Small intestine (tissue), 7 donors: ENCODE results near the gene C10orf62. TPM values are rescaled to one million over a fixed set of nuclear protein-coding genes. Genes with fewer than 3 reads are reported as not detected.
A peak's percentile ranks its signal among the peaks of the same experiment; 100 is the strongest.
"Not testable (repeated sequence)": the region's sequence is repeated elsewhere in the genome, so short reads cannot be mapped to it uniquely, and the experiment has no call there.

ENCODE experiments used
- DNase-seq, 2 donors: peaks; one replicate each; pipeline versions ENCODE4 v3.0.0 to v3.0.0-alpha.2; 2013
- FAIRE-seq: peaks from 2 replicates; lab custom pipeline; 2012; peaks lifted over from hg19 to GRCh38; lab: Jason Lieb, UNC
- H3K27ac ChIP-seq, 3 donors: one replicate each; pipeline ENCODE4 v1.5.1; 2013; ENCODE audit warnings: low read length in 2 of 3, mild to moderate bottlenecking in 2 of 3, control low read depth in 1 of 3, inconsistent platforms in 1 of 3, low read depth in 1 of 3, moderate library complexity in 1 of 3
- H3K27me3 ChIP-seq, 3 donors: one replicate each; pipeline ENCODE4 v1.6.1; 2013; ENCODE audit warnings: low read length in 3 of 3, inconsistent platforms in 1 of 3; ENCODE audit not compliant: control insufficient read depth in 3 of 3, insufficient read depth in 3 of 3
- H3K36me3 ChIP-seq, 3 donors: one replicate each; pipeline ENCODE4 v1.6.1; 2013; ENCODE audit warnings: low read length in 3 of 3, inconsistent platforms in 1 of 3, low read depth in 1 of 3, mild to moderate bottlenecking in 1 of 3, moderate library complexity in 1 of 3; ENCODE audit not compliant: control insufficient read depth in 3 of 3, insufficient read depth in 2 of 3
- H3K4me1 ChIP-seq, 3 donors: one replicate each; pipeline ENCODE4 v1.6.1; 2013; ENCODE audit warnings: low read length in 2 of 3, inconsistent platforms in 1 of 3, low read depth in 1 of 3, mild to moderate bottlenecking in 1 of 3, moderate library complexity in 1 of 3; ENCODE audit not compliant: control insufficient read depth in 3 of 3, insufficient read depth in 2 of 3
- H3K4me3 ChIP-seq, 3 donors: one replicate each; pipeline ENCODE4 v1.5.1; 2013; ENCODE audit warnings: low read length in 3 of 3, control low read depth in 1 of 3, inconsistent platforms in 1 of 3, low read depth in 1 of 3, mild to moderate bottlenecking in 1 of 3, moderate library complexity in 1 of 3
- H3K9me3 ChIP-seq, 2 donors: one replicate each; pipeline ENCODE4 v1.6.1; 2013; ENCODE audit warnings: low read depth in 1 of 2, low read length in 1 of 2; ENCODE audit not compliant: control insufficient read depth in 2 of 2, insufficient read depth in 1 of 2
- WGBS, 3 donors: extraction: QIAGEN DNeasy Blood & Tissue Kit; methylation state at CpG; one replicate each; pipeline ENCODE4 v1.1.7; 2013; 5-methylcytosine and 5-hydroxymethylcytosine counted together
- polyA plus RNA-seq, 4 donors: library from polyadenylated mRNA; stranded (reverse) in 3 of 4; unstranded in 1 of 4; fragments of 200-250 nt in 3 of 4; fragments of 120-200 nt in 1 of 4; gene quantifications; one replicate each; pipeline versions ENCODE4 v1.2.1 to v1.2.3, GENCODE V29; 2013
- donor health status: healthy with polysubstance abuse.
- donor health status: control.
- donor health status: control.
- donor health status: Bipolar disorder and iron deficiency.
- donor health status: healthy.

The C10orf62 gene
- polyA plus RNA-seq, 4 donors = 0.41 TPM; not detected in 3

GRCh38 chr10:97571622-97572021 is 17.9 kb upstream of the C10orf62 start:
- FAIRE-seq (no peak), DNase-seq (peak; percentile 33 to 50)
- H3K36me3 ChIP-seq = peaks cover 0 to 20% (median 0%) of the 10 kb centered on the region in 3 donors
- H3K27ac ChIP-seq = no peak overlapping the region
- no peaks in the 10 kb centered on the region for H3K27me3 ChIP-seq
- H3K4me1 ChIP-seq = peaks cover 0 to 11% (median 0%) of the 10 kb centered on the region in 3 donors
- 57 to 81% (median 57%) methylated on average over 3 of the region's 3 CpGs for WGBS, 3 donors
- H3K9me3 ChIP-seq = no peaks in the 10 kb centered on the region
- no peak overlapping the region for H3K4me3 ChIP-seq

- FAIRE-seq = no peak
Observed at GRCh38 chr10:97572214-97572989, 17.1 kb upstream of the C10orf62 start, which contains the start of gene ANKRD2. Gene ANKRD2 (plus strand): TSS chr10:97572779. CDS start chr10:97572789, 10 bp downstream.

DNA sequence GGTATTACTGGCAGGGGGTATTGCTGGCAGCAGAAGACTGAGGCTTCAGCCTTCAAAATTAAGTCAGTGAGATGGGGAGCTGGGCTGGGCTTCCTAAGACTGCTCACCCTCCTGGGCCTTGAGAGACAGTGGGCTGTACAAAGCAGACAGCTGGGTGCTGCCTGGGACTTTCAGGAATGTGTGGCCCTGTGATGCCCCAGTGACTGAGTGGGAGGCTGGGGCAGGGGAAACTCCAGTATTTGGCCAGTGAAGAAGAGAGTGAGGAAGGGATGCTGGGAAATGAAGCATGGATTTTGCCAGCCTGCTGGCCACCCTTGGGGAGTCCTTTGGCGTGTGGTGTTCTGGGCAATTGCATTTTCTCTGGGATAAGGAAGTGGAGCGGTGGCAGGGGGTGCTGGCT is 16.5 kb upstream of the C10orf62 start:
- Histone ChIP-seq H3K9me3 (no peaks in the 10 kb centered on the region), H3K27me3 (peaks cover 0 to 8% (median 0%) of the 10 kb centered on the region in 3 donors), H3K36me3 (peaks cover 0 to 17% (median 0%) of the 10 kb centered on the region in 3 donors), H3K27ac (no peak overlapping the region), H3K4me1 (peaks cover 0 to 11% (median 0%) of the 10 kb centered on the region in 3 donors), H3K4me3 (no peak overlapping the region)
- no peak for FAIRE-seq
- no peak for DNase-seq
- 95 to 100% (median 100%) methylated on average over 2 of the region's 2 CpGs for WGBS, 3 donors

More at GRCh38 chr10:97572214-97572989, 17.1 kb upstream of the C10orf62 start, which contains the start of gene ANKRD2:
- H3K27ac ChIP-seq = no peak within 1 kb of the TSS
- H3K4me1 ChIP-seq = peaks cover 0 to 11% (median 0%) of the 10 kb centered on the region in 3 donors
- H3K36me3 ChIP-seq = peaks cover 0 to 20% (median 0%) of the 10 kb centered on the region in 3 donors
- no peak within 1 kb of the TSS for H3K4me3 ChIP-seq
- DNase-seq = peak; percentile 79 to 83
- peaks cover 0 to 1% (median 0%) of the 10 kb centered on the region in 3 donors for H3K27me3 ChIP-seq
- WGBS, 3 donors = 63 to 70% (median 65%) methylated on average over 16 of the region's 16 CpGs
- H3K9me3 ChIP-seq = no peaks in the 10 kb centered on the region

- no peak for FAIRE-seq
- H3K4me1 ChIP-seq = peaks cover 0 to 11% (median 0%) of the 10 kb centered on the region in 3 donors
- H3K36me3 ChIP-seq = peaks cover 0 to 16% (median 0%) of the 10 kb centered on the region in 3 donors
- no peaks in the 10 kb centered on the region for H3K9me3 ChIP-seq
- H3K4me3 ChIP-seq = no peak overlapping the region
- H3K27me3 ChIP-seq = peaks cover 0 to 14% (median 0%) of the 10 kb centered on the region in 3 donors
- no peak overlapping the region for H3K27ac ChIP-seq
- 60 to 72% (median 66%) methylated on average over 2 of the region's 2 CpGs for WGBS, 3 donors
- no peak for DNase-seq
Observed at GRCh38 chr10:97573672-97574071, 15.8 kb upstream of the C10orf62 start.

DNA sequence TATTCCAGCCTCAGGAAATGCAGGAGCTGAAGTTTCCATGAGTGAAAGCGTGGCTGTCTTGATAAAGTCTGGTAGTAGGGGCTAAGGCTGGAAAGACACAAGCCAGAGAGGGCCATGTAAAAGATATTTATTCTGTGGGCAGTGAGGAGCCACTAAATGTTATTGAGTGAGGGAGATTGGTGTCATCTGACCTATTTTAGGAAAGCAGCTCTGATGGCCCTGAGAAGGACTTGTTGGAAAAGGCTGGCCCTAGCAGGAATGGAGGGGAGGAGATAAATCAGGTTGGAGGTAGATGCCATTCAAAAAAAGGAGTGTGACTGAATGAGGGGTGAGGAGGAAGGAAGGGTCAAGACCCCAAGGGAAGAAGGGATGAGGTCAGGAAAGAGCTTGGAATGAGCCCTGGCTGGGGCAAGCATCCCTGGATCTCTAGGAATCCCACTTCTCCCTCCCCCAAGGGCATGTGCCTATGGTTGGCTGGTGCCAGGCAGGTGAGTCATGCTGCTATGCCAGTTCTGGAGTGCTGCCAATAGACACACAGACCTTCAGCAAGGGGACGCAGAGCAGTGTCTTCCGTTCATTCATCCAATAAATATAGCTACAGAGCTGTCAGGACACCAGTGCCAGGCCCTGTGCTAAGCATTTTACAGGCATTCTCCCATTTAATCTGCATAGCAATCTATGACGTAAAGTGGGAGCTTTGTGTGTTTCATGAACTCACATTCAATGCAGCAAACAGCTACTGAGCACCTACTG is 15.0 kb upstream of the C10orf62 start:
- H3K36me3 ChIP-seq = peaks cover 0 to 13% (median 0%) of the 10 kb centered on the region in 3 donors
- peaks cover 0 to 14% (median 0%) of the 10 kb centered on the region in 3 donors for H3K27me3 ChIP-seq
- no peak for FAIRE-seq
- H3K4me1 ChIP-seq = peaks cover 0 to 11% (median 0%) of the 10 kb centered on the region in 3 donors
- H3K9me3 ChIP-seq = no peaks in the 10 kb centered on the region
- no peak overlapping the region for H3K27ac ChIP-seq
- WGBS, 3 donors = 35 to 61% (median 41%) methylated on average over 4 of the region's 4 CpGs
- H3K4me3 ChIP-seq = no peak overlapping the region
- DNase-seq = peak in 1 of 2 donors; percentile 85

DNA sequence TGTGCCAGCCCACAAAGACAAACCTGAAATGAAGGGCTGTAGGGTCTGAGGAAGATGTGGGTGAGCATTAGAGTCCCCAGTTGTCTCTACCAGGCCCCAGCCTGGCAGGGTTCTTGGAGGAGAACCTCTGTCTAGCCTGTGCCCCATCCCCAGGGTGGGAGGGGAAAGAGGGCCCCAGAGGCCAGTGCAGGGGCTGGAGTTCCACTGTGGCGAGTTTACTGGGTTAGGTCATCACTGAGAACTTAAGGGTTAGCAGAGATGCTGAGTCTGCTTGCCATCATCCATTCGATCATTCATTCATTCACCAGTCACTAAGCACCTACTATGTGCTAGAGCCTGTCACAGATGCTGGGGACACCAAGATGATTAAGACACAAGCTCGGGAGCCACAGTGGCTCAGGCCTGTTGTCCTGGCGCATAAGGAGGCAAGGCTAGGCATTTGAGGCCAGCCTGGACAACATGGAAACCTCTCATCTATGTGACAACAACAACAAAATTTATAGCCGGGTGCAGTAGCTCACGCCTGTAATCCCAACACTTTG is 14.3 kb upstream of the C10orf62 start:
- WGBS, 3 donors = 72 to 84% (median 76%) methylated on average over 6 of the region's 6 CpGs
- DNase-seq (peak in 1 of 2 donors; percentile 27), FAIRE-seq (no peak)
- H3K9me3 ChIP-seq = no peaks in the 10 kb centered on the region
- H3K4me1 ChIP-seq = peaks cover 0 to 11% (median 0%) of the 10 kb centered on the region in 3 donors
- no peak overlapping the region for H3K27ac ChIP-seq
- peaks cover 0 to 14% (median 0%) of the 10 kb centered on the region in 3 donors for H3K27me3 ChIP-seq
- H3K36me3 ChIP-seq = peaks cover 0 to 10% (median 0%) of the 10 kb centered on the region in 3 donors
- no peak overlapping the region for H3K4me3 ChIP-seq

DNA sequence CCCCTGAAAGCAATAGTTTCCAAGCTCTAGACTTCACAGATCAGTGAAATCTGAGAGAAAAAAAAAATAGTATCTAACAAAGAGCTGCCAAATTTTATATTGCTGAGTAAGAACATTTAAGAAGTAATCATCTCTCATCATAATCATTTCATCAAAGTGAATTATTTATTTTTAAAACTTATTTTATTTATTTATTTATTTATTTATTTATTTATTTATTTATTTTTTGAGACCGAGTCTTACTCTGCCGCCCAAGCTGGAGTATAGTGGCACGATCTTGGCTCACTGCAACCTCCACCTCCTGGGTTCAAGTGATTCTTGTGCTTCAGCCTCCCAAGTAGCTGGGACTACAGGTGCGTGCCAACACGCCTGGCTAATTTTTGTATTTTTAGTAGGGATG is 13.0 kb upstream of the C10orf62 start:
- H3K4me3 ChIP-seq, FAIRE-seq, H3K27ac ChIP-seq, H3K36me3 ChIP-seq, DNase-seq, H3K9me3 ChIP-seq, H3K4me1 ChIP-seq: not testable (repeated sequence)
- 61 to 72% (median 67%) methylated on average over 5 of the region's 5 CpGs for WGBS, 3 donors
- peaks cover 0 to 14% (median 0%) of the 10 kb centered on the region in 3 donors for H3K27me3 ChIP-seq

GRCh38 chr10:97577701-97578100 is 11.8 kb upstream of the C10orf62 start:
- H3K36me3 ChIP-seq = no peaks in the 10 kb centered on the region
- DNase-seq = no peak
- WGBS, 3 donors = 69 to 80% (median 75%) methylated on average over 9 of the region's 9 CpGs
- H3K27ac ChIP-seq = no peak overlapping the region
- no peak overlapping the region for H3K4me3 ChIP-seq
- no peak for FAIRE-seq
- H3K27me3 ChIP-seq = peaks cover 0 to 14% (median 0%) of the 10 kb centered on the region in 3 donors
- H3K9me3 ChIP-seq = no peaks in the 10 kb centered on the region
- H3K4me1 ChIP-seq = no peaks in the 10 kb centered on the region
